Fibroblast of lung (primary cell): ENCODE data around the gene ARL15. TPM values are rescaled to one million over a fixed set of nuclear protein-coding genes. Genes with fewer than 3 reads are reported as not detected.
A peak's percentile ranks its signal among the peaks of the same experiment; 100 is the strongest.

Experiments used
- DNase-seq, 2 donors: peaks; one replicate each; pipeline versions ENCODE4 v3.0.0 to v3.0.0-alpha.2; 2010; ENCODE audit warnings: low read depth in 2 of 2
- H2AFZ ChIP-seq: 2 replicates; pipeline ENCODE4 v1.5.1; 2012; ENCODE audit warnings: low read length, control low read depth, inconsistent platforms
- H3K27ac ChIP-seq: 2 replicates; pipeline ENCODE4 v1.5.1; 2011; ENCODE audit warnings: low read length, control low read depth; ENCODE audit not compliant: insufficient read depth
- H3K27me3 ChIP-seq: 2 replicates; pipeline ENCODE4 v1.5.1; 2011; ENCODE audit warnings: mild to moderate bottlenecking, low read length; ENCODE audit not compliant: control insufficient read depth, insufficient read depth
- H3K36me3 ChIP-seq: 2 replicates; pipeline ENCODE4 v1.5.1; 2011; ENCODE audit warnings: low read length; ENCODE audit not compliant: control insufficient read depth, insufficient read depth
- H3K4me1 ChIP-seq: 2 replicates; pipeline ENCODE4 v1.5.1; 2011; ENCODE audit warnings: low read length; ENCODE audit not compliant: control insufficient read depth, insufficient read depth; ENCODE audit errors: extremely low read depth
- H3K4me2 ChIP-seq: 2 replicates; pipeline ENCODE4 v1.5.1; 2011; ENCODE audit warnings: low read length, control low read depth; ENCODE audit not compliant: insufficient read depth; ENCODE audit errors: extremely low read depth
- H3K4me3 ChIP-seq, 4 experiments: fragments of 200-600 bp in 1 of 4; sonication (generic) in 1 of 4; replicated peaks in 1 of 4; 2 replicates each; pipeline ENCODE4 v1.5.1; 2011 to 2016; ENCODE audit warnings: low read length in 4 of 4, low read depth in 3 of 4, mild to moderate bottlenecking in 3 of 4, control low read depth in 2 of 4, inconsistent platforms in 1 of 4, mixed read lengths in 1 of 4; ENCODE audit not compliant: insufficient read depth in 1 of 4; ENCODE audit errors: control extremely low read depth in 1 of 4
- H3K79me2 ChIP-seq: 2 replicates; pipeline ENCODE4 v1.5.1; 2012; ENCODE audit warnings: mild to moderate bottlenecking, low read length, inconsistent platforms; ENCODE audit not compliant: control insufficient read depth, insufficient read depth
- H3K9ac ChIP-seq: 2 replicates; pipeline ENCODE4 v1.5.1; 2011; ENCODE audit warnings: mild to moderate bottlenecking, low read length, control low read depth; ENCODE audit not compliant: insufficient read depth
- H3K9me3 ChIP-seq: 2 replicates; pipeline ENCODE4 v1.5.1; 2012; ENCODE audit warnings: low read depth, low read length; ENCODE audit not compliant: control insufficient read depth, insufficient read depth
- H4K20me1 ChIP-seq: 2 replicates; pipeline ENCODE4 v1.5.1; 2011; ENCODE audit warnings: low read length; ENCODE audit not compliant: control insufficient read depth, insufficient read depth; ENCODE audit errors: extremely low read depth
- EZH2 ChIP-seq: IDR thresholded peaks from 2 replicates; pipeline ENCODE4 v1.5.1; 2012; ENCODE audit warnings: low read length, control low read depth, mild to moderate bottlenecking; ENCODE audit errors: missing control alignments
- polyA plus RNA-seq, 2 donors: library from polyadenylated mRNA; depleted of rRNA in 1 of 2; stranded (reverse) in 1 of 2; unstranded in 1 of 2; fragments of >200 nt; gene quantifications; 2 replicates each; pipeline ENCODE4 v1.2.1, GENCODE V29; 2011 to 2012; ENCODE audit warnings: missing spikeins in 1 of 2
- total RNA-seq: library from RNA; depleted of rRNA; stranded (reverse); fragments of >200 nt; gene quantifications from 2 replicates; pipeline ENCODE4 v1.2.1, GENCODE V29; 2014
- TF ChIP-seq, protein P1 (sequence below), 2 donors: IDR thresholded peaks in 1 of 2; conservative IDR thresholded peaks in 1 of 2; 1 replicate in 1 of 2; 2 replicates in 1 of 2; pipeline ENCODE4 v1.5.1; 2011 to 2012; ENCODE audit warnings: low read length in 2 of 2, control low read depth in 1 of 2, inconsistent platforms in 1 of 2, low read depth in 1 of 2, mild to moderate bottlenecking in 1 of 2

Gene ARL15
- total and polyA plus RNA-seq, 2 donors (not counting 1 experiment from before 2014, with no cell fraction given) = 20.6 to 28.7 TPM

DNA sequence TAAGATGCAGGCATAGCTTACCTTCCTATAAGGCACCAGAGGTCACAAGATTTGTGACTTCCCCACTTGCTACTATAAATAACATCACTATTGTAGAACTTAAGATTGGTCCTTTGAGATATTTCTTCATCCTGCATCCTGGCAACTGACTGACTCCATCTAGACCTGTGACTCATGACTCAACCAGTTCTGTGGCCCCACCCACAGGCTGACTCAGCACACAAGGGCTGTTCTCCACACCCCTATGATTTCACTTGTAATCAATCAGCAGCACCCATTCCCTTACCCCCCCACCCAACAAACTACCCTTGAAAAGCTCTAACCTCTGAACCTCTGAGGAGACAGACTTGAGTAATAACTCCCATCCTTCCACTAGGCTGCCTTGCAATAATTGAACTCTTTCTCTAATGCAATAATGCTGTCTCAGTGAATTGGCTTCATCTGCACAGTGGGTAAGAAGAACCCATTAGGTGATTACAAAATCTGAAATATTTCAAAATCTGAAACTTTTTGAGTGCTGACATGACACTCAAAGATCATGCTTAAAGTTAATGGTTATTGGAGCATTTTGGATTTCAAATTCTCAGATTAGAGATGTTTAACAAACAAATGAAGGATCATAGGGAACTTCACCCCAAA lies 296.7 kb downstream of the ARL15 start:
- no peak overlapping the region for H3K9ac ChIP-seq

DNA sequence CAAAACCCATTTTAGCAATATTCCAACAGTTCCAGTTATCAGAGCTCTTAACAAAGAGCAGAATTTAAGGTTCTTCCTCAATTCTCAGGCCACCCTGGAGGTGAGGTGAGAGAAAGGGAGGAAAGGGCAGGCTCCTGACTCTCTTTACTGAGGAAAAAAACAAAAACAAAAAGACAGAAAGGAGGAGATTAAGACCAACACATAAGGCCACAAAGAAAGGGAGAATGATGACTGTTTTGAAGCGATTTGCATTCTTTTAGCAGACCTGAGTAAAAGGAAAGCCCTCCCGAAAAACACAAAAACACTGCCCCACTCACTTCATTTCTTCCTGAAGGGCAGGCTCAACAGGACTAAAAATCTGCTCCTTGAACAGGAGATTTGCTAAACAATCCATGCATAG lies 300.5 kb downstream of the ARL15 start:
- no peak for DNase-seq
- H3K9ac ChIP-seq = no peak overlapping the region

More for the DNA sequence above, 296.7 kb downstream of the ARL15 start:
- Histone ChIP-seq H3K4me3 (no peak overlapping the region), H3K36me3 (no peaks in the 10 kb centered on the region), H2AFZ (no peak overlapping the region), H3K4me1 (peaks cover 3% of the 10 kb centered on the region), H3K27me3 (no peaks in the 10 kb centered on the region), H3K27ac (peak overlapping the region; percentile 69), H3K79me2 (no peaks in the 10 kb centered on the region), H3K4me2 (no peak overlapping the region), H3K9me3 (no peaks in the 10 kb centered on the region), H4K20me1 (no peaks in the 10 kb centered on the region)
- DNase-seq = peak; percentile 89 to 99
- TF ChIP-seq, protein P1, sequence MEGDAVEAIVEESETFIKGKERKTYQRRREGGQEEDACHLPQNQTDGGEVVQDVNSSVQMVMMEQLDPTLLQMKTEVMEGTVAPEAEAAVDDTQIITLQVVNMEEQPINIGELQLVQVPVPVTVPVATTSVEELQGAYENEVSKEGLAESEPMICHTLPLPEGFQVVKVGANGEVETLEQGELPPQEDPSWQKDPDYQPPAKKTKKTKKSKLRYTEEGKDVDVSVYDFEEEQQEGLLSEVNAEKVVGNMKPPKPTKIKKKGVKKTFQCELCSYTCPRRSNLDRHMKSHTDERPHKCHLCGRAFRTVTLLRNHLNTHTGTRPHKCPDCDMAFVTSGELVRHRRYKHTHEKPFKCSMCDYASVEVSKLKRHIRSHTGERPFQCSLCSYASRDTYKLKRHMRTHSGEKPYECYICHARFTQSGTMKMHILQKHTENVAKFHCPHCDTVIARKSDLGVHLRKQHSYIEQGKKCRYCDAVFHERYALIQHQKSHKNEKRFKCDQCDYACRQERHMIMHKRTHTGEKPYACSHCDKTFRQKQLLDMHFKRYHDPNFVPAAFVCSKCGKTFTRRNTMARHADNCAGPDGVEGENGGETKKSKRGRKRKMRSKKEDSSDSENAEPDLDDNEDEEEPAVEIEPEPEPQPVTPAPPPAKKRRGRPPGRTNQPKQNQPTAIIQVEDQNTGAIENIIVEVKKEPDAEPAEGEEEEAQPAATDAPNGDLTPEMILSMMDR (conservative IDR thresholded peaks at IDR 0.05 in 1 of 2, IDR thresholded peaks at IDR 0.05 in 1 of 2; ENCODE audit: low read depth in 1 of 2, low read length in 2 of 2) = no peak
- TF ChIP-seq EZH2 = no peak

DNA sequence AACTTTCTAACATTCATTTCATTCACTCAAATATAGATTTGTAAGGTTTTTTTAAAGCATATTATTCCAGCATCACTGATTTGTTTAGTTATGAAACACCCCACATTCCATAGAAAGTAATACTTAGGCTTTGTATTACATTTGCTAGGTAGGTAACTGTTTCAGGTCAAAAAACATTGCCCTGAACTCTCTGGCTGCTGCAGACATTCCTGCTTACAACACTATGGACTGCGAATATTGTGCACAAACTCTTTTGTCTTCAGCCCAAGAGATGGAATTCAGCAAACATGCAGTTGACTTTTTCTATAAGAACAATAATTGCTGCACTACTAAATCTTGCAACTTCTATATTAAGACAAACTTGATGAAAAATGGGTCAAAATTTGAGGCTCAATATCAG lies 301.0 kb downstream of the ARL15 start:
- no peaks in the 10 kb centered on the region for H3K79me2 ChIP-seq
- H3K9me3 ChIP-seq = no peaks in the 10 kb centered on the region
- no peak for TF ChIP-seq EZH2
- TF ChIP-seq, protein P1 (conservative IDR thresholded peaks at IDR 0.05 in 1 of 2, IDR thresholded peaks at IDR 0.05 in 1 of 2; ENCODE audit: low read depth in 1 of 2, low read length in 2 of 2) = no peak
- H2AFZ ChIP-seq = no peak overlapping the region
- no peaks in the 10 kb centered on the region for H3K27me3 ChIP-seq
- no peak overlapping the region for H3K4me2 ChIP-seq
- H4K20me1 ChIP-seq = no peaks in the 10 kb centered on the region
- no peak for DNase-seq
- peaks cover 14% of the 10 kb centered on the region for H3K4me1 ChIP-seq
- no peak overlapping the region for H3K4me3 ChIP-seq
- no peak overlapping the region for H3K9ac ChIP-seq
- no peak overlapping the region for H3K27ac ChIP-seq
- H3K36me3 ChIP-seq = no peaks in the 10 kb centered on the region

More for the DNA sequence above, 300.5 kb downstream of the ARL15 start:
- no peak overlapping the region for H2AFZ ChIP-seq
- H3K36me3 ChIP-seq = no peaks in the 10 kb centered on the region
- no peaks in the 10 kb centered on the region for H4K20me1 ChIP-seq
- H3K27ac ChIP-seq = no peak overlapping the region
- H3K4me2 ChIP-seq = no peak overlapping the region
- H3K27me3 ChIP-seq = no peaks in the 10 kb centered on the region
- no peaks in the 10 kb centered on the region for H3K9me3 ChIP-seq
- no peak overlapping the region for H3K4me3 ChIP-seq
- peaks cover 14% of the 10 kb centered on the region for H3K4me1 ChIP-seq
- no peaks in the 10 kb centered on the region for H3K79me2 ChIP-seq
- TF ChIP-seq, protein P1 (conservative IDR thresholded peaks at IDR 0.05 in 1 of 2, IDR thresholded peaks at IDR 0.05 in 1 of 2; ENCODE audit: low read depth in 1 of 2, low read length in 2 of 2) = no peak
- TF ChIP-seq EZH2 = no peak
